ENCODE measurements around the gene MYH10. TPM values are rescaled to one million over a fixed set of nuclear protein-coding genes. Genes with fewer than 3 reads are reported as not detected.
"Not testable (repeated sequence)": the region's sequence is repeated elsewhere in the genome, so short reads cannot be mapped to it uniquely, and the experiment has no call there.

The MYH10 gene
- total RNA-seq, 1 donor from 2014 or later = 118 TPM

- DNase-seq (ENCODE audit: low spot score in 2 of 2) (no peak), FAIRE-seq (no peak)
Observed at GRCh38 chr17:8563024-8563776, 67.3 kb downstream of the MYH10 start.

DNA sequence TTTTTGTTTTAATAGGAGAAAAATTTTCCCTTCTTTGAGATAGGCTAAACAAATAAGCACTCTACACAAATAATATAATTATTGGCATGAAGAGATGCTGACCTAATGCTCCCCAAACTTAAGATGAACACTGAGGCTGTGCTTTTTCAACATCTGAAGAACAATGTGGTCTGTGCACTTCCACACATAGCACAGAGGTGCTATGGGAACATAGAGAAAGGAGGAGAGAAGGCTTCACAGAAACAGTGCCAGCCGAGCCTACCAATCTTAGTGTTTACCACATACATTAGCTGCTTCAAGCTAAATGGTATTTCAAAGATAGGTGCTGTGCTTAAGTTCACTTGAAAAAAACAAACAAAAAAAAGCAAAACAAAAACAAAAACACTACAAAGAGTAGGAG is 72.4 kb downstream of the MYH10 start:
- FAIRE-seq = no peak
- no peak for DNase-seq (ENCODE audit: low spot score in 2 of 2)

GRCh38 chr17:8557176-8557806 is 73.2 kb downstream of the MYH10 start:
- DNase-seq (ENCODE audit: low spot score in 2 of 2) = no peak
- no peak for FAIRE-seq

- FAIRE-seq (no peak), DNase-seq (ENCODE audit: low spot score in 2 of 2) (no peak)
Observed at GRCh38 chr17:8556074-8556473, 74.5 kb downstream of the MYH10 start.

DNA sequence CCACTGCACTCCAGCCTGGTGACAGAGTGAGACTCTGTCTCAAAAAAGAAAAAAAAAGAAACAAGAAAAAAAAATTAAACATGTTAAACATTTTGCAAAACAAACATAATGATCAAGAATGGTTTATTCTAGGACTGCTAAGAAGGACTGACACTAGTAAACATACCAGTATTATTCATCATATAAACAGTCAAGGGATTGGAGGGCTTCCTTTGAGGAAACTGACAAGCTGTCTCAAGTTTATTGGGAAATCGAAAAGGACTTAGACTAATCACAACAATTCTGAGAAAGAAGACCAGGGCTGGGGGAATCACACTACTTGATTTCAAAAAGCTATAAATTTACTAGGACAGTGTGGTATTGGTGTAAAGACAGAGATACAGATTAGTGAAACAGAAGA is 75.5 kb downstream of the MYH10 start:
- DNase-seq (ENCODE audit: low spot score in 2 of 2) = no peak
- FAIRE-seq = no peak

- no peak for FAIRE-seq
Observed at GRCh38 chr17:8552577-8553320, 77.8 kb downstream of the MYH10 start.

DNA sequence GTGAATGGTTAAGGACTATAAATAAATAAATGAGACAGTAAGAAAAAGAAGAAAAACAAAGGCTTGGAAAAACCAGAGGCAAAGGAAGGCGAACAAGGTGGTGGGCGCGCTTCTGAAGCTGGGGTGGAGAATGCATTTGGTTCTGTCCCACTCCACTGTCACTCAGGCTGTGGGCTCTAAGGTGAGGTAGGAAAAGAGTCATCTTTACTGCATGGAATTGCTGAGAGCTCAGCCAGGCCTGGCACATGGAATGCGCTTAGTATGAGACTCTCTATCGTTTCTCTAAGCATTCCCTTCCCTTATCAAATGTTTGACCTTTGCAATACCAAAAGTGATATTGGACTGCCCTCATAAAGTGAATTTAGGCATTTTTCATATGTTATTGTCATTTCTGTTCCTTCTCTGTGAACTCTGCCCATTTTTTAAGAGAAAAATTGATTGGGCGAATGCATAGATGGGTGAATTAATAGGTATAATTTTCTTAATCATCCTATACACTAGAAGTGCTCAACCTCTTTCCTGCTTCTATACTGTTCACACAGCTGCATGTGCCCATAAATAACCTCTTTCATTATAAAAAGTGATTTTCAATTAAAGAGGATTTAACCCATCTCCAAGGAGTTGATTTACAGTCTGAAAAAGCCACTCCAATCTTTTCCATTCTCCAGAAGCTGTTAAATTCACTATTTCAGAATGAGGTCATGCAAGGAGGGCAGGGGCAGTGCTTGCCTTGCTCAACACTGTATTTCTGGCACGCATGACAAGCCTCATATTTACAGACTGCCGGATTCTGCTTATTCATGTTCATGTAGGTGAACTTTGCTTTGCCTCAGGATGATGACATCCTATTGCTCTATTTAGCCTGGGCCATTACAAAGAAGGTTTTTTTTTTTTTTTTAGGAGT is 87.7 kb downstream of the MYH10 start:
- no peak for DNase-seq (ENCODE audit: low spot score in 2 of 2)
- FAIRE-seq = no peak

More at GRCh38 chr17:8552577-8553320, 77.8 kb downstream of the MYH10 start:
- DNase-seq (ENCODE audit: low spot score in 2 of 2) = no peak

GRCh38 chr17:8539976-8540375 is 90.5 kb downstream of the MYH10 start:
- not testable (repeated sequence) for DNase-seq (ENCODE audit: low spot score in 2 of 2); FAIRE-seq

DNA sequence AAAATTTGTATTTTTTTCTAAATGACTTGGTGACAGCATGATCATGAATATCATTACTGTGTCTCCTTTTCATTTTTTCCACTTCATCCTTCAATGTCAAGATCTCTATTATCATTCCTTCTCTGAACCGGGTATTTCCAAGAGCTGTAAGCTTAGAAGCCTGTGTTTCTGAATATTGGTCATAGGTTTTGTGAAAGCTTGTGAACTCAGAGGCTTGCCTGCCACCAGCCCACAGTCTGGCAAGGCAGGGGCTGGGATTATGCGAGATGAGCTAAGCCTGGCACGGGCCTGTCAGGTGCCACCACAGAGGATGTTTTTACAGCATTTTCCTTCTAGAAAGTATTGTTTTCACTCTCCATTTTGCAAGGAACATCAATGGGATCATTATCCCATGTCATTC is 92.8 kb downstream of the MYH10 start:
- FAIRE-seq = no peak
- DNase-seq (ENCODE audit: low spot score in 2 of 2) = no peak

DNA sequence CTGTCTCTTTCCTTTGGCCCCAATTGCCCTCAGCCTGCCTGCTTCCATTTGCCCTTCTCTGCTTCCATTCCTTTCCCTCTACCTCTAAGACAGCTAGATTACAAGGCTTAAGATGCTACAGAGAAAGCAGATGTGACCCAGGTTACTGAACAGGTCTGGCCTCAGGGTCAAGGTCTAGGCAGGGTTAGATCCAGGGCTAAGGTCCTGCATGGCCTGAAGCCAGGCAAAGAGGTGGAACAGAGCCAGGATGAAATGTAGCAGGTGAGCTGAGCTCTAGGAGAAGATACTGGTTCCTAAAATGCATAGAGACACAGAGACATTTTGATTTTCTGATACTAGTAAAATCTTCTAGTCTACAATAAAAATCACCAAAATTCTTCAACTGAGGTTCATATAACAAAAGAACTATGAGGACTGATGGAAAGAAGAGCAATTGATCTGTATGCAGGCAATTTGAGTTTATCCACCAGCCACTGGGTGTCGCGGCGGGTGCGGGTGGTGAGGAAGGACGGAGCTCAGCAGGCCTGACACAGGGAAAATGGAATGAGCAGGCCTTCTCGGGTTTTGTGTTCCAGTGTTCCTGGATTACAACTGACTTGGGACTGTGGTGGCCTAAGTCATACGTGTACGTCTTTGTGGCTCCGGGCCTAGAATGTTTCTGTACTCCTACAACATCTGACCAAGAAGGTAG is 95.9 kb downstream of the MYH10 start:
- DNase-seq (ENCODE audit: low spot score in 2 of 2) = no peak
- no peak for FAIRE-seq

GRCh38 chr17:8532021-8532420 is 98.5 kb downstream of the MYH10 start:
- FAIRE-seq (no peak), DNase-seq (ENCODE audit: low spot score in 2 of 2) (no peak)

DNA sequence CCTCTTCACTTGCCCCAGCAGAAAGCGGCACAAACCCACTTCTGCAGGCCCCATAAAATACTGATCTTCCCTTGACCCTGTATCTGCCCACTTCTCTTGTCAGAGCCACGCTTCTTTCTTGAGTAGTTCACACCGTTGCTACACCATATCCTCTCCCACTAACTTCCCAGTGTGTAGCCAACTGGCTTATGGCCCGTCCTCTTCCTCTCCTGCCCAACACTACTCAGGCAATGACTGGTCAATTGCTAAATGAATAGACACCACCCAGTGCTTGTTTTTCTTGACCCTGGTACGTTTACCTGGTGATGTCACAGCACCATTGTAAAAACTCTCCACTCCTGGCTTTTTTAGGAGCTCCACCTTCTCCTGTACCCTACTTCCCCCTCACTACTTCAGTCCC is 107.9 kb downstream of the MYH10 start:
- FAIRE-seq = no peak
- DNase-seq (ENCODE audit: low spot score in 2 of 2) = no peak

DNA sequence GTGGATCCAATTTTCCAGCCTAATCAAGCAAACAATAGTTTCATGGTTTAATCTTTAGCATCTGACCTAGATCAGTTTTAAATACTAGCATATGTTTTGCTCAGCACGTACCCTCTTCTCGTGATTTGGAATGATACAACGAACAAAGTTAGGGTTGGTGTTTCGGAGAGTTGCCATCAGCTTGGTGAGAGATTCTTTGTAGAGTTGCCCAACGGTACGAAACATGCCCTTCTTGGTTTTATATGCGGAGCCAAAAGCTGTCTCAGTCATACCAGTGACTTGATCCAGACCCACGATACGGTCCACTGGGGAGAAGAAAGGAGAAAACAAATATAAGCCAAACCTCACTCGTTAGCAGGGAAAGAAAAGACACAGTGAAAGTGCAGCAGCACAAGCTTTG is 109.5 kb downstream of the MYH10 start:
- FAIRE-seq (no peak), DNase-seq (ENCODE audit: low spot score in 2 of 2) (no peak)

DNA sequence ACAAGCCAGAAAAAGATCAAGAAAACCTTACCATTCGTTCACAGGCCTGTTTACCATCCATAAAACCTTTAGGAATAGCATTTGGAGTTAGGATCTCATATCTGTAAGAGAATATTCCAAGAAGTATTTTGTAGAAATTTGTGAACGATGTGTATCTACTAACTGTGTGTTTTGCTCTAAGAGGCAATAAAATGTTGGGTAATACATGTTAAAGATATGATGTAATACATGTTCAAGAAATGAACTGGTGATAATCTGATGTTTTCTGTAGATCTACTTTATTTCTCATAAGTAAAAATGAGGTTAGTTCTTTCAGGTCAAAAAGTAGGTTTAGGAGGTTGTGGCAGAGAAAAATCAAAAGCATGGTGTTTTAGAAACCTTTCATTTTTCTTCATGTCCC is 111.7 kb downstream of the MYH10 start:
- FAIRE-seq (no peak), DNase-seq (ENCODE audit: low spot score in 2 of 2) (no peak)

- no peak for FAIRE-seq
- DNase-seq (ENCODE audit: low spot score in 2 of 2) = no peak
Observed at GRCh38 chr17:8518326-8518725, 112.2 kb downstream of the MYH10 start.

GRCh38 chr17:8514801-8515200 is 115.7 kb downstream of the MYH10 start:
- FAIRE-seq (no peak), DNase-seq (ENCODE audit: low spot score in 2 of 2) (no peak)

GRCh38 chr17:8506145-8506544 is 124.4 kb downstream of the MYH10 start:
- FAIRE-seq = no peak

GRCh38 chr17:8504460-8505207 is 125.9 kb downstream of the MYH10 start:
- FAIRE-seq (no peak), DNase-seq (ENCODE audit: low spot score in 2 of 2) (no peak)

More at GRCh38 chr17:8506145-8506544, 124.4 kb downstream of the MYH10 start:
- no peak for DNase-seq (ENCODE audit: low spot score in 2 of 2)

GRCh38 chr17:8503807-8504206 is 126.7 kb downstream of the MYH10 start:
- DNase-seq (ENCODE audit: low spot score in 2 of 2) (no peak), FAIRE-seq (no peak)

All from frontal cortex (tissue), 4 donors.